Endothelial cell of umbilical vein (primary cell): ENCODE results near the gene GRPR. TPM values are rescaled to one million over a fixed set of nuclear protein-coding genes. Genes with fewer than 3 reads are reported as not detected.
A peak's percentile ranks its signal among the peaks of the same experiment; 100 is the strongest.

Experiments
- Bru-seq: library from RNA; stranded (reverse); fragments of 400-500 nt; gene quantifications from one replicate; lab custom pipeline; 2021; lab: Mats Ljungman, UMichigan
- BruChase-seq, 2 experiments: library from RNA; stranded (reverse); fragments of 400-500 nt; gene quantifications; one replicate each; lab custom pipeline; 2021; lab: Mats Ljungman, UMichigan
- BruUV-seq: library from RNA; stranded (reverse); fragments of 400-500 nt; replicated peaks from 2 replicates; lab custom pipeline; 2021; lab: Mats Ljungman, UMichigan
- CTCF ChIA-PET: fragments of 300-600, 350-600 bp; sonication (Branson Sonifier 250); formaldehyde crosslinking; loops from one replicate; lab custom pipeline; 2021; ENCODE audit warnings: antibody characterized with exemption, inconsistent platforms; lab: Charles Lee
- POLR2A ChIA-PET: fragments of 300-600, 350-600 bp; sonication (Branson Sonifier 250); formaldehyde crosslinking; loops from one replicate; lab custom pipeline; 2021; ENCODE audit warnings: antibody characterized with exemption, inconsistent platforms; lab: Charles Lee
- DNase-seq: peaks from one replicate; pipeline ENCODE4 v3.0.0-alpha.2; 2011; ENCODE audit warnings: low read depth, low spot score
- FAIRE-seq: peaks from 2 replicates; lab custom pipeline; 2011; peaks lifted over from hg19 to GRCh38; lab: Jason Lieb, UNC
- H2AFZ ChIP-seq: 2 replicates; pipeline ENCODE4 v1.6.0; 2012; ENCODE audit warnings: low read depth, low read length, control low read depth, inconsistent platforms
- H3K27ac ChIP-seq: 2 replicates; pipeline ENCODE4 v1.5.1; 2011; ENCODE audit warnings: low read depth, mild to moderate bottlenecking, control low read depth, low read length, moderate library complexity; ENCODE audit not compliant: insufficient read depth
- H3K27me3 ChIP-seq, 2 experiments: 2 replicates each; pipeline versions ENCODE4 v1.6.0 to v1.6.1; 2011; ENCODE audit warnings: low read length in 2 of 2, mixed read lengths in 1 of 2; ENCODE audit not compliant: control insufficient read depth in 2 of 2, insufficient read depth in 2 of 2
- H3K36me3 ChIP-seq, 2 experiments: 2 replicates in 1 of 2; 3 replicates in 1 of 2; pipeline ENCODE4 v1.5.1; 2011; ENCODE audit warnings: low read length in 2 of 2, mild to moderate bottlenecking in 1 of 2, moderate library complexity in 1 of 2; ENCODE audit not compliant: control insufficient read depth in 2 of 2, insufficient read depth in 2 of 2; ENCODE audit errors: extremely low read depth in 1 of 2
- H3K4me1 ChIP-seq: 3 replicates; pipeline ENCODE4 v1.5.1; 2011; ENCODE audit warnings: mild to moderate bottlenecking, low read length; ENCODE audit not compliant: control insufficient read depth, insufficient read depth; ENCODE audit errors: extremely low read depth
- H3K4me2 ChIP-seq: 2 replicates; pipeline ENCODE4 v1.6.1; 2011; ENCODE audit warnings: low read length, control low read depth, mixed read lengths; ENCODE audit not compliant: insufficient read depth
- H3K4me3 ChIP-seq, 3 experiments: fragments of 200-600 bp in 1 of 3; sonication (generic), shearing (Covaris generic) in 1 of 3; replicated peaks in 1 of 3; 2 replicates each; pipeline ENCODE4 v1.5.1; 2011 to 2016; ENCODE audit warnings: control low read depth in 3 of 3, low read length in 3 of 3, mild to moderate bottlenecking in 2 of 3, inconsistent platforms in 1 of 3, low read depth in 1 of 3, moderate library complexity in 1 of 3; ENCODE audit not compliant: insufficient read depth in 1 of 3
- H3K79me2 ChIP-seq: 2 replicates; pipeline ENCODE4 v1.6.0; 2012; ENCODE audit warnings: low read length, inconsistent platforms; ENCODE audit not compliant: control insufficient read depth, insufficient read depth
- H3K9ac ChIP-seq: replicated peaks from 2 replicates; pipeline ENCODE3; 2011; ENCODE audit warnings: low read length, control low read depth; ENCODE audit not compliant: insufficient read depth; ENCODE audit errors: extremely low read depth
- H3K9me1 ChIP-seq: replicated peaks from 3 replicates; pipeline ENCODE4 v1.6.0; 2011; ENCODE audit warnings: mild to moderate bottlenecking, low read length; ENCODE audit not compliant: control insufficient read depth, insufficient read depth; ENCODE audit errors: extremely low read depth
- H3K9me3 ChIP-seq: replicated peaks from 2 replicates; pipeline ENCODE4 v1.5.1; 2012; ENCODE audit warnings: low read length, inconsistent platforms; ENCODE audit not compliant: control insufficient read depth, insufficient read depth
- H4K20me1 ChIP-seq: replicated peaks from 2 replicates; pipeline ENCODE3; 2011; ENCODE audit warnings: mild to moderate bottlenecking, low read length; ENCODE audit not compliant: control insufficient read depth, insufficient read depth; ENCODE audit errors: extremely low read depth
- EZH2 ChIP-seq: IDR thresholded peaks from 2 replicates; pipeline ENCODE4 v1.6.1; 2012; ENCODE audit warnings: borderline replicate concordance, low read depth, mild to moderate bottlenecking, moderate library complexity, low read length, inconsistent platforms; ENCODE audit not compliant: severe bottlenecking
- GATA2 ChIP-seq: IDR thresholded peaks from 2 replicates; pipeline ENCODE4 v1.7.0; 2011; ENCODE audit warnings: low read depth, mild to moderate bottlenecking, moderate library complexity, mixed read lengths, low read length; ENCODE audit not compliant: insufficient read length, insufficient read depth
- JUN ChIP-seq: IDR thresholded peaks from 2 replicates; pipeline ENCODE4 v1.6.1; 2011; ENCODE audit warnings: borderline replicate concordance, low read depth; ENCODE audit not compliant: insufficient read length, insufficient read depth
- MYC ChIP-seq: IDR thresholded peaks from one replicate; pipeline ENCODE4 v1.6.1; 2011; ENCODE audit warnings: mild to moderate bottlenecking, low read depth, low read length
- POLR2A ChIP-seq: IDR thresholded peaks from 2 replicates; pipeline ENCODE4 v1.6.1; 2012; ENCODE audit warnings: low read depth, mild to moderate bottlenecking, control low read depth, low read length
- POLR2AphosphoS5 ChIP-seq: IDR thresholded peaks from 2 replicates; pipeline ENCODE4 v1.6.1; 2012; ENCODE audit warnings: low read depth, mild to moderate bottlenecking, control low read depth, low read length, moderate library complexity; ENCODE audit not compliant: insufficient read depth
- dilution Hi-C: fragments of 300-500 bp; cut with MboI; formaldehyde crosslinking; loops from one replicate; pipeline ENCODE4 v1.15.0; 2019; ENCODE audit warnings: low sequenced_read_pairs; ENCODE audit not compliant: extremely low pct_ligation_motif_present
- intact Hi-C: fragments of 100-400 bp; cut with micrococcal nuclease; formaldehyde crosslinking; loops from one replicate; pipeline ENCODE4 v1.10.0; 2022
- long read RNA-seq: library from polyadenylated mRNA; stranded (forward); transcript quantifications from one replicate; pipeline ENCODE4 v2.0.0, GENCODE V29; 2021
- polyA minus RNA-seq, 3 experiments: library from RNA; depleted of rRNA, polyadenylated mRNA; stranded (reverse); fragments of >200 nt; gene quantifications; 1 replicate in 1 of 3; 2 replicates in 2 of 3; pipeline ENCODE4 v1.2.3, GENCODE V29; 2011
- polyA plus RNA-seq, 4 experiments: library from polyadenylated mRNA; depleted of rRNA in 3 of 4; stranded (reverse) in 3 of 4; unstranded in 1 of 4; fragments of >200 nt; gene quantifications; 2 replicates each; pipeline versions ENCODE4 v1.2.1 to v1.2.3, GENCODE V29; 2011 to 2012; ENCODE audit warnings: missing spikeins in 1 of 4
- total RNA-seq: library from RNA; stranded (reverse); gene quantifications from 2 replicates; pipeline ENCODE4 v1.2.3, GENCODE V29; 2021
- TF ChIP-seq, protein P1 (sequence below): IDR thresholded peaks from 2 replicates; pipeline ENCODE4 v1.6.1; 2011; ENCODE audit not compliant: insufficient read depth, insufficient read length
- TF ChIP-seq, protein P2 (sequence below), 2 donors: IDR thresholded peaks; 1 replicate in 1 of 2; 2 replicates in 1 of 2; pipeline ENCODE4 v1.5.1; 2011; ENCODE audit warnings: low read length in 2 of 2, mild to moderate bottlenecking in 2 of 2, moderate library complexity in 2 of 2, control low read depth in 1 of 2, inconsistent platforms in 1 of 2, low read depth in 1 of 2; ENCODE audit not compliant: insufficient read depth in 1 of 2; ENCODE audit errors: extremely low read depth in 1 of 2

The GRPR gene
- total RNA-seq (0.28 TPM in 1 of 2 replicates, not detected in the other), polyA plus RNA-seq (0.11 and 0.16 TPM in 2 replicates), polyA minus RNA-seq (0.15 and 0.44 TPM in 2 replicates), Bru-seq, nascent RNA (percentile 22 among the genes with signal in this experiment), BruChase-seq, experiment 1, labeled RNA remaining after a 6-hour chase (percentile 15 among the genes with signal in this experiment), BruChase-seq, experiment 2, labeled RNA remaining after a 2-hour chase (percentile 18 among the genes with signal in this experiment)
- polyA plus RNA-seq (2011; cell fraction: cytosol; rRNA removed), result 0.10 and 0.14 TPM in 2 replicates
- 0.21 and 0.31 TPM in 2 replicates for polyA plus RNA-seq (2011; cell fraction: nucleus; rRNA removed)
- not detected in 2 replicates for polyA plus RNA-seq (2012)
- polyA minus RNA-seq (2011; cell fraction: cytosol; rRNA and poly(A)+ RNA removed), result not detected
- 0.43 and 0.63 TPM in 2 replicates for polyA minus RNA-seq (2011; cell fraction: nucleus; rRNA and poly(A)+ RNA removed)
- long read RNA-seq, result 0 reads

- intact Hi-C loops (loop anchor here (1.0 to 10.0 kb wide), 4 partner anchors 89 to 572 kb away; no protein-coding TSS in a partner anchor), dilution Hi-C loops (no loop called here)
- no peaks in the 10 kb centered on the region for H3K4me1 ChIP-seq
- no peaks in the 10 kb centered on the region for H3K9me1 ChIP-seq
- ChIA-PET CTCF (interaction anchor here (0.7 to 2.4 kb wide), 20 partner anchors 9 to 573 kb away, joined by 3 to 50 read pairs (median 5); no protein-coding TSS in a partner anchor), POLR2A (no interaction called here)
- TF ChIP-seq, protein P1, sequence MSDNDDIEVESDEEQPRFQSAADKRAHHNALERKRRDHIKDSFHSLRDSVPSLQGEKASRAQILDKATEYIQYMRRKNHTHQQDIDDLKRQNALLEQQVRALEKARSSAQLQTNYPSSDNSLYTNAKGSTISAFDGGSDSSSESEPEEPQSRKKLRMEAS, result no peak
- TF ChIP-seq MYC, result no peak
- TF ChIP-seq POLR2A, result no peak
- no peak for TF ChIP-seq JUN
- TF ChIP-seq, protein P2, sequence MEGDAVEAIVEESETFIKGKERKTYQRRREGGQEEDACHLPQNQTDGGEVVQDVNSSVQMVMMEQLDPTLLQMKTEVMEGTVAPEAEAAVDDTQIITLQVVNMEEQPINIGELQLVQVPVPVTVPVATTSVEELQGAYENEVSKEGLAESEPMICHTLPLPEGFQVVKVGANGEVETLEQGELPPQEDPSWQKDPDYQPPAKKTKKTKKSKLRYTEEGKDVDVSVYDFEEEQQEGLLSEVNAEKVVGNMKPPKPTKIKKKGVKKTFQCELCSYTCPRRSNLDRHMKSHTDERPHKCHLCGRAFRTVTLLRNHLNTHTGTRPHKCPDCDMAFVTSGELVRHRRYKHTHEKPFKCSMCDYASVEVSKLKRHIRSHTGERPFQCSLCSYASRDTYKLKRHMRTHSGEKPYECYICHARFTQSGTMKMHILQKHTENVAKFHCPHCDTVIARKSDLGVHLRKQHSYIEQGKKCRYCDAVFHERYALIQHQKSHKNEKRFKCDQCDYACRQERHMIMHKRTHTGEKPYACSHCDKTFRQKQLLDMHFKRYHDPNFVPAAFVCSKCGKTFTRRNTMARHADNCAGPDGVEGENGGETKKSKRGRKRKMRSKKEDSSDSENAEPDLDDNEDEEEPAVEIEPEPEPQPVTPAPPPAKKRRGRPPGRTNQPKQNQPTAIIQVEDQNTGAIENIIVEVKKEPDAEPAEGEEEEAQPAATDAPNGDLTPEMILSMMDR (IDR thresholded peaks at IDR 0.05; ENCODE audit: extremely low read depth in 1 of 2, insufficient read depth in 1 of 2, low read depth in 1 of 2, low read length in 2 of 2), result peak; percentile 69 to 70
- TF ChIP-seq POLR2AphosphoS5, result no peak
- no peak for TF ChIP-seq GATA2
- TF ChIP-seq EZH2, result no peak
- BruUV-seq, result no TSS peak
- peak; percentile 77 for DNase-seq
- H3K79me2 ChIP-seq, result no peaks in the 10 kb centered on the region
- no peak within 1 kb of the TSS for H3K4me3 ChIP-seq
- no peak within 1 kb of the TSS for H2AFZ ChIP-seq
- peak; percentile 98 for FAIRE-seq
- H3K9me3 ChIP-seq, result no peaks in the 10 kb centered on the region
- no peaks in the 10 kb centered on the region for H4K20me1 ChIP-seq
- H3K9ac ChIP-seq, result no peak within 1 kb of the TSS
- peaks cover 0 to 5% of the 10 kb centered on the region in 2 experiments for H3K27me3 ChIP-seq
- no peak within 1 kb of the TSS for H3K4me2 ChIP-seq
- H3K27ac ChIP-seq, result no peak within 1 kb of the TSS
- no peaks in the 10 kb centered on the region for H3K36me3 ChIP-seq
These were observed at the start of gene GRPR for GRCh38 chrX:16123222-16123786. Gene GRPR (plus strand): TSS chrX:16123565. CDS start chrX:16123954, 389 bp downstream.
